IPS DF 19.7 (cell line): ENCODE data around the gene HLF.

Source experiments
- DNase-seq: peaks from one replicate; pipeline ENCODE4 v3.0.0-alpha.2; 2013; ENCODE audit warnings: low read depth, low spot score

HLF gene

DNA sequence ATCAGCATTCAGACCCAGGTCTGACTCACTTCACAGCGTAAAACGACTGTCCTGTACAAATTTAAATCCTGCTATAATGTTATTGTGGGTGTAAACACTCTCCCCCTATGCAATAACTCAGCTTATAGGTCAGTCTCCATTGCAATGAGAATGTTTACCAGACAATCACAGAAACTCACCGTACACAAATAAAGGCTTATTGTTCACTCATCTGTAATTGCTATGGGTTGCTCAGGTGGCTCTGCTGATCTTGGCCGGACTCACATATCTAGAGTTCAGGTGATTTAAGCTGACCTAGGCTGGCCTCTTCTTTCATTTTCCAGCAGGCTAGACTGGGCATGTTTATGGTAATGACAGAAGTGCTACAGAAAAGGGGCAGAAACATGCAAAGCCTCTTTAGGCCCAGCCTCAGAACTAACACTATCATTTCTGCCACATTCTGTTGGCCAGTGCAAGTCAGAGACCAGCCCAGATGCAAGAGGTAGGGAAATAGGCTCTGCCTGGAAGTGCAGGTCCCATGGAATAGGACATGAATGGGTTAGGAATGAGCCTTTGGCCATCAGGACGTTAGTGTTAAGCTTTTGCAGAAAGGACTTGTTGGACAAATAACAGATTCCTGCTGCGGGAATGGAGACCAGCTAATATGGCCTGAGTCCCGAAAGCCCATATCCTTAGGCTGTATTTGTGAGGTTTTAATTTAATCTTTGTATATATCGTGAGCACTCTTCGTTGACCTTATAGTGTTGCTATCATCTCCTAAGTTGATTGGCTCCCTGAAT lies 44.0 kb downstream of the HLF start:
- DNase-seq, result no peak

DNA sequence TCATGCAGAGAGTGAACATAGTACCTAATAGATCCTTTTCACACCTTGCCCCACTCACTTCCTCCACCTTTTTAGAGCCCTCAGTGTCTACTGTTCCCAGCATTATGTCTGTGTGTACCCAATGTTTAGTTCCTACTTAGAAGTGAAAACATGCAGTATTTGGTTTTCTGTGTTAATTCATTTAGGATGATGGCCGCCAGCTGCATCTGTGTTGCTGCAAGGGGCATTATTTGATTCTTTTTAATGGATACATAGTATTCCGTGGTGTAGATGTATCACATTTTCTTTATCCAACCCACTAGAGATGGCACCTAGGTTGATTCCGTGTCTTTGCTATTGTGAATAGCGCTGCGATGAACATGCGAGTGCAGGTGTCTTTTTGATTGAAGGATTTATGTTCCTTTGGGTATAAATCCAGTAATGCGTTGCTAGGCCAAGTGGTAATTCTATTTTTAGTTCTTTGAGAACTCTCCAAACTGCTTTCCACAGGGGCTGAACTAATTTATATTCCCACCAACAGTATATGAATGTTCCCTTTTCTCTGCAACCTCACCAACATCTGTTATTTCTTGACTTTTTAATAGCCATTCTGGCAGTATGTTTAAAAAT lies 47.1 kb downstream of the HLF start:
- DNase-seq, result no peak

DNA sequence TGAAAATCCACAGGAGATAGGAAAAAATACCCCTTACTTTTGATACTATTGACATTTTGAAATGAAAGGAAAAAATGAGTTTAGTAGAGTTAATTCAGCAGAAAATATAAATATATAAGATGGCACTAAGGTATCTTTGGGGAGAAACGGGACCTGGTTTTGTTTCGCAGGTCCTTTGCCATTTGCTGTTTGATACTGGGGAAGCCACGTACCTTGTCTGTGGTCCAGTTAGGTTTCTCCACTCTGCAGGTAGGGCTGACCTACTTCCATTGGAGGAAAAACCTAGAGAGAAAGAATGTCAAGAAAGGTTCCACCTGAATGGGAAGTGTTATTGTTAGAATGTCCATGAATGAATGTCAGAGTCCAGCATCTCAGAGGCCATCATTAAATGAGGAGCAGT lies 48.1 kb downstream of the HLF start:
- DNase-seq, result no peak

DNA sequence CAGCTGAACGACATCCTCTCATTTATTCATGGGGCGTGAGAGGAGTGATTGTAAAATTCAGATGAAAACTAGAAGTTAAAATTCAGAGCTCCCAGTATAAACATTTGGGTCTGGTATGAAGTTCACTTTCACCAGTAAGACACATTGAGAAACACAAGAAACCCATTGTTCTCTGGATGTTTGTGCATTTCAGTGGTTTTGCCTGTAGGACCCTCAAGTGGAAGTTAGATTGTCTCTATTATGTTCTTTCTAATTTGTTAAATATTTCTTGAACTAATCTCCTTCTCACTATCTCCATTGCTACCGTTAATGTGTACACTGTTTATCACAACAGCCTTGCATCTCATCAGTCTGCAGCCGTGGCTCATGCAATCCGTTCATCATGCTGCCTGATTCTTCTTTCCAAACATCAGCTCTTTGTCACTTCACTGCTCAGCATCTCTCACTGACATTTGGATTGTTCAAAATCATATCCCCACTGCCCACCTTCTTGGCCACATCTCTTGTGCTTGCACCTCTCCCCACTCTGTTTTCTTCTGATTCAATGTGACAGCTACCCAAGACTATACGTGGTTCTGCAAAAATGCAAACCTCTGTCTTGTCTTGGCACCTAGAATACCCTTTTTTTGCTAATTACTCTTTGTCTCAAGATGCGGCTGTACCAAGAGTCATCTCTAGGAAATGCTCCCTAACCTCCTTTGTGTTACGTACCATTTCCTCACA lies 49.5 kb downstream of the HLF start:
- DNase-seq, result no peak

DNA sequence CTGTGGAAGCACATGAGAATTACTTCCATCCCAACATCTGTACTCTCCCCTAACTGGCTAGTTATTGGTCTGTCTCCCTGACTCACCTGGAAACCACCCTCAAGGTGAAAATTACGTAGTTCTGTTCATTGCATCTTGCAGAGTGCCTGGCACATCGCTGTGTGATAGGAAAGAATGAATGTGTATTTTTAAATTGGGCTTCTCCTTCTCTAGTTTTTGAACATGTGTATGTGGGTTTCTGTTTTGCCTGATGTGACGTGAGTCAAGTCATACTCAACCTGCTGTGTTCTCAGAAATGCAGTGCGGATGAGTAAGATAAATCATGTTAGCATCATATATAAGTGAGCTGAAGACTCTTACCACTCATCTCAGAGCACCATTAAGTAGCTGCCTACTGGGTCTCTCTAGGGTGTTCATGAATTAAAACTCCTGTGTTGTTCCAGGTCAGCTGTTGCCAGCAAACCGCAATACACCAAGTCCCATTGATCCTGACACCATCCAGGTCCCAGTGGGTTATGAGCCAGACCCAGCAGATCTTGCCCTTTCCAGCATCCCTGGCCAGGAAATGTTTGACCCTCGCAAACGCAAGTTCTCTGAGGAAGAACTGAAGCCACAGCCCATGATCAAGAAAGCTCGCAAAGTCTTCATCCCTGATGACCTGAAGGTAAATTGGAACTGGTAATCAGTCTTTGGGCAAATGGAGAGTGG lies 50.2 kb downstream of the HLF start:
- no peak for DNase-seq

DNA sequence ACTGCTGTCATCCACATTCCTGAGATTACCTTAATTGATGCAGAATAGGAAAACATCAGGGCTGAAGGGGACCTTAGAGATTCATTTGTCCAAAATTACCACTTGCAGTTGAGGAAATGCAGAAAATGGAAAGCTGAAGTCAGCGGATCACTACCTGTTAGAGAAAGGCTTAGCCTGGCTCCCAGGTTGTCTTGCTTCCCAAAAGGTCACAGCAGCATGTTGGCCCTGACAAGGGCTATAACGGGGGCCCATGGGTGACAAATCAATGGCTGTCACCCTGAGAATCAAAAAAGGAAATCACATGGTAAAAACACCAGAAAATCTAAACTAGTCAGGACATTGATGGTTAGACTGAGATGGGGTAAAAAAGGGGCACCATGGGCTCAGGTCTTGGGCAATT lies 51.7 kb downstream of the HLF start:
- no peak for DNase-seq

DNA sequence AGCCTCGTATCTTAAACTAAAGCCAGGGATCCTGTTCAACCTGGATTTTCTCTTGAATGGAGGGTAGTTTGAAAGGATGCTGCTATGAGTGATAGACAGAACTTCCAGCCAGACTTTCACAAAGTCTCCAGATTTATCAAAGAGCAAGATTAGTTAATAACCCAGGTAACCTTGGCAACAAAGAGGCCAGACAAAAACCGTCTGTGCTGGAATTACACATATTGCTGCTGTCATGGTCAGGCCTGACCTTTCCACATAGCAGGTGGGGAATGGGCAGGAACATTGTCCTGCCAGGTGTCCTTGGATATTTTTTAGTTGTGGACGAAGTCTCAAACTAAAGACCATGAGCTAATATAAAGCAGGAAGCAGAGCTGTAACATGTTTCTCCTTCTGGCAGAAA lies 52.5 kb downstream of the HLF start:
- no peak for DNase-seq

DNA sequence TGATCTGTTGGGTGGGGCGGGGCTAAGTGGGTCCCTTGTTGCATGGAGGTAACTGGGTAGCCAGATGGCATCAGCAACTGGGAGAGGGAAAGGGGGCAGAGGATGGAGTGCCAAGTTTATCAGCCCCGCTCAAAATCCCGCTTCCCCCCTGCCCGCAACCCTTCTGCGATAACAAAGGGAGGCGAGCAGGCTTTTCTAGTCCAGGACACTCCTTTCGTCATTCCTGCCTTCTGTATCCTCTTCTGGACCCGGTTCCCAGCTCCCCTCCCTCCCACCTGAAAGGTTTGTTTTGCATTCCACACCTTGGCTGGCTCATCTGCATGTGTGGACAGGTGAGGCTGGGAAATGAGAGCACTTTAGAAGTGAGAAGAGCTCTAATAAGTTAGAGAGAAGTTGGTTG lies 53.3 kb downstream of the HLF start:
- DNase-seq, result no peak

DNA sequence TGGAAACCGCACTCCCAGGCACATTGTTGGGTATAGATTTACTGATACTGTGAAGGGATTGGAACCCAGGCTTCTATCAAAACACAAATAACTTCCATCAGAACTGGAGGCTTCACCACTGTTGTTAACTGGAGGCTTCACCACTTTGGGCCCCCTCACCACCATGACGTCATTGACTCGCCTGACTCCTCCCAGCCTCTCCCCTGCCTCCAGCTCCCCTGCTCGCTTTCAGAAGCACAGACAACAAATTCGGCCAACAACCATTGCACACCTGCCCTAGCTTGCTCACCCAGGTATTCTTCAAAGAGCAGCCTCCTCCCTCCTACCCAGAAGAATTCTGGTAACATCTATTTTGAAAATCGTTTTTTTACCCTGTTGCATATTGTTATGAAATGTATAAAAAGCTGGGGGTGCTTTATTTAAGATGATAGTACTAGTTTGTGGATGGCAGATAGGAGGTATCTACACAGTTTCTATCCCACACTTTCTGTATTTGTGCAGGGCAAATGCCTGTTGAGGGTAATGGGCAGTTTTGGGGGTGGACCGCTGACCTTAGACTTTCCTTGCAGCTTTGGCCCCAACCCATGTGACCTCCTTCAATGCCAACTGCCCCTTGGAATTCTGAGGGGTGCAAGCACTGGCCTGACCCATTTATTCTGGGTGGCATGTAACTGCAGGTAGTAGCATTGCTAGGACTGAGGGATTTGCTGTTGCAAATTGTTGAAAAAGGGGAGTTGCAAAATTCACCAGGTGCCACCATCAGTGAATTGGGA lies 54.1 kb downstream of the HLF start:
- DNase-seq, result no peak

DNA sequence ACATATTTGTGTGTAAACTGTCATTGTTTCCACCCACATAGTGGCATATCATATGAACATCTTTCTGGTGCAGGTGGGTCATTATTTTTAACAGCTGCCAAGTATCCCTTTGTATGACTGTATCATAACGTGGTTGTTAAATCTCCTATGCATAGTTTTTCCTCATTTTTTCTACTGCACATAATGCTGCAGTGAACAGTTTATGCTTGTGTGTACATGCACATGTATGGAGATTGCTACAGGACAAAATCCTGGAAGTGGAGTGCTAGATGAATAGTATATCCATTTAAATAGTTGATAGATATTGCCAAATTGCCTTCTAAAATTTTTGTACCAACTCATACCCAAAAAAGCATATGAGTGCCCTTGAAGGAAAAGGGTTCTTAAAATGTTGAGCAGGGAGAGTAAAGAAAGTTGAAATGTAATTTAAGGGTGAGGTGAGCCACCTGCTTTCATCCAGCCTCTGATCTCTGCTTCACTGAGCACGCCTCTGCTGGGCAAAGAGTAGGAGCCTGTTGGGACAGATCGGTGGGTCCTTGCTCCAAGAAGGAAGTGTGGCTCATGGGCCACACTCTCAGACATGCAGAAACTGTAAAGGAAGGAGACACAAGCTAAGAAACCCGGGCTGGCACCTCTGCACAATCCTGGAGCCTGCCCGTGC lies 55.3 kb downstream of the HLF start:
- DNase-seq, result no peak

DNA sequence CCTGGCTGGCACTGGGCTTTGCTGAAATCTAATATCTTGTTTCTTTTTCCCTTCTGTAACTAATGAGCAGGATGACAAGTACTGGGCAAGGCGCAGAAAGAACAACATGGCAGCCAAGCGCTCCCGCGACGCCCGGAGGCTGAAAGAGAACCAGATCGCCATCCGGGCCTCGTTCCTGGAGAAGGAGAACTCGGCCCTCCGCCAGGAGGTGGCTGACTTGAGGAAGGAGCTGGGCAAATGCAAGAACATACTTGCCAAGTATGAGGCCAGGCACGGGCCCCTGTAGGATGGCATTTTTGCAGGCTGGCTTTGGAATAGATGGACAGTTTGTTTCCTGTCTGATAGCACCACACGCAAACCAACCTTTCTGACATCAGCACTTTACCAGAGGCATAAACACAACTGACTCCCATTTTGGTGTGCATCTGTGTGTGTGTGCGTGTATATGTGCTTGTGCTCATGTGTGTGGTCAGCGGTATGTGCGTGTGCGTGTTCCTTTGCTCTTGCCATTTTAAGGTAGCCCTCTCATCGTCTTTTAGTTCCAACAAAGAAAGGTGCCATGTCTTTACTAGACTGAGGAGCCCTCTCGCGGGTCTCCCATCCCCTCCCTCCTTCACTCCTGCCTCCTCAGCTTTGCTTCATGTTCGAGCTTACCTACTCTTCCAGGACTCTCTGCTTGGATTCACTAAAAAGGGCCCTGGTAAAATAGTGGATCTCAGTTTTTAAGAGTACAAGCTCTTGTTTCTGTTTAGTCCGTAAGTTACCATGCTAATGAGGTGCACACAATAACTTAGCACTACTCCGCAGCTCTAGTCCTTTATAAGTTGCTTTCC lies 56.0 kb downstream of the HLF start:
- DNase-seq, result no peak

DNA sequence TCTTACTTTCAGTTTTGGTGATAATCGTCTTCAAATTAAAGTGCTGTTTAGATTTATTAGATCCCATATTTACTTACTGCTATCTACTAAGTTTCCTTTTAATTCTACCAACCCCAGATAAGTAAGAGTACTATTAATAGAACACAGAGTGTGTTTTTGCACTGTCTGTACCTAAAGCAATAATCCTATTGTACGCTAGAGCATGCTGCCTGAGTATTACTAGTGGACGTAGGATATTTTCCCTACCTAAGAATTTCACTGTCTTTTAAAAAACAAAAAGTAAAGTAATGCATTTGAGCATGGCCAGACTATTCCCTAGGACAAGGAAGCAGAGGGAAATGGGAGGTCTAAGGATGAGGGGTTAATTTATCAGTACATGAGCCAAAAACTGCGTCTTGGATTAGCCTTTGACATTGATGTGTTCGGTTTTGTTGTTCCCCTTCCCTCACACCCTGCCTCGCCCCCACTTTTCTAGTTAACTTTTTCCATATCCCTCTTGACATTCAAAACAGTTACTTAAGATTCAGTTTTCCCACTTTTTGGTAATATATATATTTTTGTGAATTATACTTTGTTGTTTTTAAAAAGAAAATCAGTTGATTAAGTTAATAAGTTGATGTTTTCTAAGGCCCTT lies 56.8 kb downstream of the HLF start:
- DNase-seq, result no peak

DNA sequence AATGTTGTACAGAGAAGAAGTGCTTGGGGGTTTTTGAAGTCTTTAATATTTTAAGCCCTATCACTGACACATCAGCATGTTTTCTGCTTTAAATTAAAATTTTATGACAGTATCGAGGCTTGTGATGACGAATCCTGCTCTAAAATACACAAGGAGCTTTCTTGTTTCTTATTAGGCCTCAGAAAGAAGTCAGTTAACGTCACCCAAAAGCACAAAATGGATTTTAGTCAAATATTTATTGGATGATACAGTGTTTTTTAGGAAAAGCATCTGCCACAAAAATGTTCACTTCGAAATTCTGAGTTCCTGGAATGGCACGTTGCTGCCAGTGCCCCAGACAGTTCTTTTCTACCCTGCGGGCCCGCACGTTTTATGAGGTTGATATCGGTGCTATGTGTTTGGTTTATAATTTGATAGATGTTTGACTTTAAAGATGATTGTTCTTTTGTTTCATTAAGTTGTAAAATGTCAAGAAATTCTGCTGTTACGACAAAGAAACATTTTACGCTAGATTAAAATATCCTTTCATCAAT lies 57.8 kb downstream of the HLF start:
- no peak for DNase-seq

DNA sequence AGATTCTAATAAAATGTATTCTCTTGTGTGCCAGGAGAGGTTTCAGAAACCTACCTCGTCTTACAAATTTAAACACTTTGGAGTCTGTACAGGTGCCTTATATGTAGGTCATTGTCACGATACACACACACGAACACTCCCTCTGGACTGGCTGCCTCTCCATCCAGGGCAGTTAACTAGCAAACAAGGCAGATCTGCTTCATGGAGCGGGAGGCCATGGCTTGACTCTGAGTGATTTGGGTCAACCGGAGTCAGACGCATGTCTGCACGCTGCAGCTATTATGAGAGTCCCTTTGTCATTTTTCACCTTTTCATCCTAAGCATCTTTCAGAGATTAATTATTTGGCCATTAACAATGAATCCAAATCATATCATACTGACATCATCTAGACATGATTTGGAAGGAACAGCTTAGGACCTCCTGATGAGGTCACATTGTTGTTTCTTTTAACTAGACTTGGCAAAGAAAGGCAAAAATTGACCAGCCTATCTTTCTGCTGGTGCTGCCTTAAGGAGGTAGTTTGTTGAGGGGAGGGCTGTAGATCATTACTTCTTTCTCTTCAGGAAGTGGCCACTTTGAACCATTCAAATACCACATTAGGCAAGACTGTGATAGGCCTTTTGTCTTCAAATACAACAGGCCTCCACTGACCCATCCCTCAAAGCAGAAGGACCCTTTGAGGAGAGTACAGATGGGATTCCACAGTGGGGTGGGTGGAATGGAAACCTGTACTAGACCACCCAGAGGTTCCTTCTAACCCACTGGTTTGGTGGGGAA lies 58.9 kb downstream of the HLF start:
- DNase-seq, result no peak

DNA sequence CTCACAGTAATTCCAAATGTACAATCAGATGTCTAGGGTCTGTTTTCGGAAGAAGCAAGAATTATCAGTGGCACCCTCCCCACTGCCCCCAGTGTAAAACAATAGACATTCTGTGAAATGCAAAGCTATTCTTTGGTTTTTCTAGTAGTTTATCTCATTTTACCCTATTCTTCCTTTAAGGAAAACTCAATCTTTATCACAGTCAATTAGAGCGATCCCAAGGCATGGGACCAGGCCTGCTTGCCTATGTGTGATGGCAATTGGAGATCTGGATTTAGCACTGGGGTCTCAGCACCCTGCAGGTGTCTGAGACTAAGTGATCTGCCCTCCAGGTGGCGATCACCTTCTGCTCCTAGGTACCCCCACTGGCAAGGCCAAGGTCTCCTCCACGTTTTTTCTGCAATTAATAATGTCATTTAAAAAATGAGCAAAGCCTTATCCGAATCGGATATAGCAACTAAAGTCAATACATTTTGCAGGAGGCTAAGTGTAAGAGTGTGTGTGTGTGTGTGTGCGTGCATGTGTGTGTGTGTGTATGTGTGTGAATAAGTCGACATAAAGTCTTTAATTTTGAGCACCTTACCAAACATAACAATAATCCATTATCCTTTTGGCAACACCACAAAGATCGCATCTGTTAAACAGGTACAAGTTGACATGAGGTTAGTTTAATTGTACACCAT lies 59.7 kb downstream of the HLF start:
- DNase-seq, result no peak

DNA sequence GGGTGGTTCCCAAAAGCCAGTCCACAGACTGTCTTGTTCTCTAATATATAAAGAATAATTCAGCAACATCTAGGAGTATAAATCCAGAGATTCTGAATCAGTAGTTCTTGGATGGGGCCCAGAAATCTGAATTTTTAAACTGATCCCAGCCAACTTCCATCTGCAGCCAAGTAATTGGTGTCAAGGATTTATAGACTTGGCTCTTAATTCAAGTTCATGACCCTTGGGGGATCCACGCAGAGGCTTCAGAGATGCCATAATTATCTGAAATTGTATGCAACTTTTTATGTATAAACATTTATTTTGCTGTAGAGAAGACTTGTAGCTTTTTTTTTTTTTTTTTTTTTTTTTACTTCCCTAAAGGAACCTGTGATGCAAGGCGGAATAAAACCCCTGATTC lies 60.6 kb downstream of the HLF start:
- DNase-seq, result no peak

DNA sequence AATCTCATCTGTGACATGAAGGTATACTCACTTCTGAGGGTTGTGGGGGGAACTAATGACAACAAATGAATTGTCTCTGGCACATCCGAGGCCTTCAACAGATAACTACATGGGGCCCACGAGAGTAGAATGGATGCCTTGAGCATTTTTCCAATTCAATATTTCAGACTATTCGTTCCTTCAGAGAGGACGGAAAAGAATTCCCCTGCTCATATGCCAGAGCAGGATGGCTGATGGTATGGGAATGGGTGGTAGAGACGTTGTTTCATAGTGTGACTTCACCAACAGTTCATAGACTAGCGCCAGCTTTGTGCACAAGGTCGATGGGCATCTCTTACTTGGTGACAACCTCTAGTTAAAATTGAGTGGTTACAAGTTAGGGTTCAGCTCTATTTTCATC lies 61.3 kb downstream of the HLF start:
- DNase-seq, result no peak
